OCI-LY3 (cell line): ENCODE measurements around the gene FNDC4.

Experiments
- EZH2phosphoT487 ChIP-seq: fragments of 200-600 bp; shearing (Covaris generic); IDR thresholded peaks from 2 replicates; pipeline ENCODE4 v1.6.1; 2018; ENCODE audit warnings: antibody characterized with exemption, mixed run types, low read depth
- TF ChIP-seq, protein P1 (sequence below): fragments of 200-600, 300-600 bp; sonication (generic); IDR thresholded peaks from 2 replicates; pipeline ENCODE4 v1.5.1; 2014; ENCODE audit warnings: antibody characterized with exemption, low read length, low read depth

DNA sequence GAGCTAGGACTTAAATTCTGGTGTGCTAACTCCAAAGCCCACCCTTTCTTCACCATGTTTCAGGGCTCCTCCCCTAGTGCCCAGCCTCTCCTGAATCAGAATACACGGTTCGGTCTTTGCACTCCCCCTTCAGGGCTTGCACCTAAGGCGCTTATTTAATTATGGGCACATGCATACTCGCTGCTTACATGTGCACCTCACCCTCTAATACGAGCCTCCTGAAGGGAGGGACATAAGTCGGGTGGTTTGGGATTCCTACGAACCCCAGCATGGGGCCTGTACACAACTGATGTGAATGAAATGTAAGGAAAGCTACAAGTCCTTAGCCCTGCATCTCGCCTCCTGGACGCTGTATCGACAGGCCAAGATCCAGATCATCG lies 5.9 kb downstream of the FNDC4 start:
- TF ChIP-seq, protein P1, sequence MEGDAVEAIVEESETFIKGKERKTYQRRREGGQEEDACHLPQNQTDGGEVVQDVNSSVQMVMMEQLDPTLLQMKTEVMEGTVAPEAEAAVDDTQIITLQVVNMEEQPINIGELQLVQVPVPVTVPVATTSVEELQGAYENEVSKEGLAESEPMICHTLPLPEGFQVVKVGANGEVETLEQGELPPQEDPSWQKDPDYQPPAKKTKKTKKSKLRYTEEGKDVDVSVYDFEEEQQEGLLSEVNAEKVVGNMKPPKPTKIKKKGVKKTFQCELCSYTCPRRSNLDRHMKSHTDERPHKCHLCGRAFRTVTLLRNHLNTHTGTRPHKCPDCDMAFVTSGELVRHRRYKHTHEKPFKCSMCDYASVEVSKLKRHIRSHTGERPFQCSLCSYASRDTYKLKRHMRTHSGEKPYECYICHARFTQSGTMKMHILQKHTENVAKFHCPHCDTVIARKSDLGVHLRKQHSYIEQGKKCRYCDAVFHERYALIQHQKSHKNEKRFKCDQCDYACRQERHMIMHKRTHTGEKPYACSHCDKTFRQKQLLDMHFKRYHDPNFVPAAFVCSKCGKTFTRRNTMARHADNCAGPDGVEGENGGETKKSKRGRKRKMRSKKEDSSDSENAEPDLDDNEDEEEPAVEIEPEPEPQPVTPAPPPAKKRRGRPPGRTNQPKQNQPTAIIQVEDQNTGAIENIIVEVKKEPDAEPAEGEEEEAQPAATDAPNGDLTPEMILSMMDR = no peak
- TF ChIP-seq EZH2phosphoT487 = no peak
